Measurements from ENCODE around the gene MCM8.

Gene MCM8

DNA sequence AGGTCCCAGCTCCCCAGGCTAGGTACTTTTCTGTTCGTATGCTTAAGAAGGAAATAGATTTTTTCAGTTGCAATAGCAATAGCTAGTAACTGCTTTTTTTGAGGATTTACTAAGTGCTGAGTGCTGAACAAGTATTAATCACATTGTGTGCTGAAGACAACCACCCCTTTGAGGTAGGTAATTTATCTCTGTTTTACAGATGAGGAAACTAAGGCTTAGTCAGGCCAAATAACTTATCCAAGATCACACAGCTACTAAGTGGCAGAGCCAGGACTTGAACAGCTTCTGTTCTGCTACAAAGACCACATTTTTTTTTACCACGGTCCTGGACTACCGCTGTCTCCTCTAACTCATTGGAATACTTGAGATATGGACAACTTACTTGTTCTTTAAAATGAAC, 63.6 kb downstream of the MCM8 start:
- H3K4me3 ChIP-seq (ENCODE audit: low read depth, low read length), result no peak overlapping the region
- TF ChIP-seq, protein P1, sequence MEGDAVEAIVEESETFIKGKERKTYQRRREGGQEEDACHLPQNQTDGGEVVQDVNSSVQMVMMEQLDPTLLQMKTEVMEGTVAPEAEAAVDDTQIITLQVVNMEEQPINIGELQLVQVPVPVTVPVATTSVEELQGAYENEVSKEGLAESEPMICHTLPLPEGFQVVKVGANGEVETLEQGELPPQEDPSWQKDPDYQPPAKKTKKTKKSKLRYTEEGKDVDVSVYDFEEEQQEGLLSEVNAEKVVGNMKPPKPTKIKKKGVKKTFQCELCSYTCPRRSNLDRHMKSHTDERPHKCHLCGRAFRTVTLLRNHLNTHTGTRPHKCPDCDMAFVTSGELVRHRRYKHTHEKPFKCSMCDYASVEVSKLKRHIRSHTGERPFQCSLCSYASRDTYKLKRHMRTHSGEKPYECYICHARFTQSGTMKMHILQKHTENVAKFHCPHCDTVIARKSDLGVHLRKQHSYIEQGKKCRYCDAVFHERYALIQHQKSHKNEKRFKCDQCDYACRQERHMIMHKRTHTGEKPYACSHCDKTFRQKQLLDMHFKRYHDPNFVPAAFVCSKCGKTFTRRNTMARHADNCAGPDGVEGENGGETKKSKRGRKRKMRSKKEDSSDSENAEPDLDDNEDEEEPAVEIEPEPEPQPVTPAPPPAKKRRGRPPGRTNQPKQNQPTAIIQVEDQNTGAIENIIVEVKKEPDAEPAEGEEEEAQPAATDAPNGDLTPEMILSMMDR (IDR thresholded peaks at IDR 0.05; ENCODE audit: low read depth, low read length), result no peak

- TF ChIP-seq, protein P1 (IDR thresholded peaks at IDR 0.05; ENCODE audit: low read depth, low read length), result no peak
- H3K4me3 ChIP-seq (ENCODE audit: low read depth, low read length), result no peak overlapping the region
Measured at GRCh38 chr20:6014957-6015356, 64.5 kb downstream of the MCM8 start.

GRCh38 chr20:6017467-6017866, 67.0 kb downstream of the MCM8 start:
- no peak overlapping the region for H3K4me3 ChIP-seq (ENCODE audit: low read depth, low read length)
- TF ChIP-seq, protein P1 (IDR thresholded peaks at IDR 0.05; ENCODE audit: low read depth, low read length), result no peak

GRCh38 chr20:6017880-6018279, 67.4 kb downstream of the MCM8 start:
- H3K4me3 ChIP-seq (ENCODE audit: low read depth, low read length), result no peak overlapping the region
- TF ChIP-seq, protein P1 (IDR thresholded peaks at IDR 0.05; ENCODE audit: low read depth, low read length), result no peak

DNA sequence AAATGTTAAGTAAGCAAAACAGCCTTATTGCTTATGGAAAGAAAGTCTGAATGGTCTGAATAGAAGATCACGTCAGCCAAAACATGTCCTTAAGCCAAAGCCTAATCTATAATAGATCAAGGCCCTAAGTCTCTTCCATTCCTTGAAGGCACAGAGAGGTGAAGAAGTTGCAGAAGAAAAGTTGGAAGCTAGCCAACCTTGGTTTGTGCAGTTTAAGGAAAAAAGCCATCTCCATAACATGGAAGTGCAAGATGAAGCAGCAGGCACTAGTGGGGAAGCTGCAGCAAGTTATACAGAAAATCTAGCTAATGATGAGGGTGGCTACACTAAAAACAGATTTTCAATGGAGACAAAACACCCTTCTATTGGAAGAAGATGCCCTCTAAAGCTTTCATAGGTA, 74.3 kb downstream of the MCM8 start:
- TF ChIP-seq, protein P1 (IDR thresholded peaks at IDR 0.05; ENCODE audit: low read depth, low read length), result no peak

GRCh38 chr20:6026051-6026450, 75.6 kb downstream of the MCM8 start:
- TF ChIP-seq, protein P1 (IDR thresholded peaks at IDR 0.05; ENCODE audit: low read depth, low read length), result no peak
- no peak overlapping the region for H3K4me3 ChIP-seq (ENCODE audit: low read depth, low read length)

More for the DNA sequence above, 74.3 kb downstream of the MCM8 start:
- no peak overlapping the region for H3K4me3 ChIP-seq (ENCODE audit: low read depth, low read length)

- TF ChIP-seq, protein P1 (IDR thresholded peaks at IDR 0.05; ENCODE audit: low read depth, low read length), result no peak
- no peak overlapping the region for H3K4me3 ChIP-seq (ENCODE audit: low read depth, low read length)
Measured at GRCh38 chr20:6028818-6029217, 78.4 kb downstream of the MCM8 start.

Measured in WI38 (cell line).